MCF 10A (cell line): ENCODE measurements around the gene FANCD2OS. TPM values are rescaled to one million over a fixed set of nuclear protein-coding genes. Genes with fewer than 3 reads are reported as not detected.

Experiments
- Bru-seq: library from RNA; stranded (reverse); fragments of 400-500 nt; gene quantifications from one replicate; lab custom pipeline; 2021; lab: Mats Ljungman, UMichigan
- BruChase-seq, 2 experiments: library from RNA; stranded (reverse); fragments of 400-500 nt; gene quantifications; one replicate each; lab custom pipeline; 2021; lab: Mats Ljungman, UMichigan
- BruUV-seq: library from RNA; stranded (reverse); fragments of 400-500 nt; replicated peaks from 2 replicates; lab custom pipeline; 2021; lab: Mats Ljungman, UMichigan
- CTCF ChIA-PET: fragments of 300-600 bp; sonication (Branson Sonifier 250); formaldehyde crosslinking; extraction: SDS; loops from one replicate; lab custom pipeline; 2021; ENCODE audit warnings: antibody characterized with exemption, inconsistent platforms; lab: Yijun Ruan, JAX
- POLR2A ChIA-PET: fragments of 300-600, 350-650 bp; sonication (Branson Sonifier 250); formaldehyde crosslinking; extraction: SDS; loops from one replicate; lab custom pipeline; 2020; ENCODE audit warnings: antibody characterized with exemption, inconsistent platforms; lab: Yijun Ruan, JAX
- DNase-seq: peaks from one replicate; pipeline ENCODE4 v3.0.0-alpha.2; 2018; ENCODE audit not compliant: unreplicated experiment
- H3K27ac Mint-ChIP-seq: one replicate; pipeline ENCODE4 v1.8.0; 2022; ENCODE audit warnings: mild to moderate bottlenecking, low read depth, mixed read lengths; ENCODE audit not compliant: unreplicated experiment
- H3K27me3 Mint-ChIP-seq: one replicate; pipeline ENCODE4 v1.8.0; 2022; ENCODE audit warnings: mixed read lengths; ENCODE audit not compliant: insufficient read depth, unreplicated experiment
- H3K36me3 Mint-ChIP-seq: one replicate; pipeline ENCODE4 v1.8.0; 2022; ENCODE audit warnings: mild to moderate bottlenecking, moderate library complexity, mixed read lengths; ENCODE audit not compliant: insufficient read depth, unreplicated experiment
- H3K4me1 Mint-ChIP-seq: one replicate; pipeline ENCODE4 v1.8.0; 2022; ENCODE audit warnings: mixed read lengths; ENCODE audit not compliant: insufficient read depth, unreplicated experiment
- H3K4me3 Mint-ChIP-seq: one replicate; pipeline ENCODE4 v1.8.0; 2022; ENCODE audit warnings: mild to moderate bottlenecking, moderate library complexity, mixed read lengths; ENCODE audit not compliant: unreplicated experiment
- H3K9me3 Mint-ChIP-seq: one replicate; pipeline ENCODE4 v1.8.0; 2022; ENCODE audit warnings: mixed read lengths; ENCODE audit not compliant: unreplicated experiment
- CTCF ChIP-seq: fragments of 200-600 bp; IDR thresholded peaks from one replicate; pipeline ENCODE4 v1.8.0; 2022; ENCODE audit warnings: antibody characterized with exemption, mild to moderate bottlenecking; ENCODE audit not compliant: unreplicated experiment
- intact Hi-C: fragments of 100-400 bp; cut with micrococcal nuclease; formaldehyde crosslinking; loops from 2 replicates; pipeline ENCODE4 v1.14.1; 2022
- long read RNA-seq: library from polyadenylated mRNA; stranded (forward); transcript quantifications from one replicate; pipeline ENCODE4 v2.0.0, GENCODE V29; 2022
- total RNA-seq: library from RNA; stranded (reverse); gene quantifications from 2 replicates; pipeline ENCODE4 v1.2.3, GENCODE V29; 2022

The FANCD2OS gene
- total RNA-seq (not detected in 2 replicates), Bru-seq, nascent RNA (not detected), BruChase-seq, experiment 1, labeled RNA remaining after a 6-hour chase (not detected), BruChase-seq, experiment 2, labeled RNA remaining after a 2-hour chase (percentile 4 among the genes with signal in this experiment)
- long read RNA-seq, partial matches to known transcripts = 0 of 1 reads
- long read RNA-seq, other reads (novel, unspliced or antisense) = 1 of 1 reads

- DNase-seq = no peak
- no peaks in the 10 kb centered on the region for H3K4me1 Mint-ChIP-seq
- H3K9me3 Mint-ChIP-seq = no peaks in the 10 kb centered on the region
- intact Hi-C loops = no loop called here
- ChIA-PET POLR2A (no interaction called here), CTCF (no interaction called here)
- no peak within 1 kb of the TSS for H3K4me3 Mint-ChIP-seq
- BruUV-seq = no TSS peak
- H3K27me3 Mint-ChIP-seq = no peaks in the 10 kb centered on the region
- no peak for TF ChIP-seq CTCF
- H3K27ac Mint-ChIP-seq = no peak within 1 kb of the TSS
- H3K36me3 Mint-ChIP-seq = no peaks in the 10 kb centered on the region
These were observed at the start of gene FANCD2OS for GRCh38 chr3:10108091-10108490. TSS of gene FANCD2OS (minus strand) at chr3:10108255. CDS start at chr3:10104774, 3,481 bp downstream.

- DNase-seq = no peak
- intact Hi-C loops = no loop called here
- BruUV-seq = no TSS peak
- ChIA-PET CTCF (interaction anchor here (0.6 kb wide), 1 partner anchor 11 kb away, joined by 3 read pairs; no protein-coding TSS in a partner anchor), POLR2A (interaction anchor here (0.6 kb wide), 1 partner anchor 8 kb away, joined by 4 read pairs; no protein-coding TSS in a partner anchor)
- Mint-ChIP-seq H3K27me3 (no peaks in the 10 kb centered on the region), H3K4me1 (no peaks in the 10 kb centered on the region), H3K4me3 (no peak overlapping the region), H3K9me3 (no peaks in the 10 kb centered on the region), H3K27ac (no peak overlapping the region), H3K36me3 (peaks cover 39% of the 10 kb centered on the region)
- no peak for TF ChIP-seq CTCF
These were observed 49.0 kb upstream of the FANCD2OS start for GRCh38 chr3:10157031-10157430.

GRCh38 chr3:10155658-10156057 lies 47.6 kb upstream of the FANCD2OS start:
- no TSS peak for BruUV-seq

More at GRCh38 chr3:10155658-10156057, 47.6 kb upstream of the FANCD2OS start:
- no peak overlapping the region for H3K4me3 Mint-ChIP-seq
- no peaks in the 10 kb centered on the region for H3K27me3 Mint-ChIP-seq
- ChIA-PET CTCF (no interaction called here), POLR2A (interaction anchor here (0.6 kb wide), 3 partner anchors 36 to 178 kb away, joined by 3 to 5 read pairs (median 4); no protein-coding TSS in a partner anchor)
- TF ChIP-seq CTCF = no peak
- no peak overlapping the region for H3K27ac Mint-ChIP-seq
- no peaks in the 10 kb centered on the region for H3K4me1 Mint-ChIP-seq
- intact Hi-C loops = no loop called here
- H3K9me3 Mint-ChIP-seq = no peaks in the 10 kb centered on the region
- H3K36me3 Mint-ChIP-seq = peaks cover 52% of the 10 kb centered on the region
- no peak for DNase-seq
